Inferior parietal cortex (tissue), 1 donor: ENCODE results near the gene HMCN1.
"Not testable (repeated sequence)": the region's sequence is repeated elsewhere in the genome, so short reads cannot be mapped to it uniquely, and the experiment has no call there.

Source experiments
- DNase-seq: peaks from one replicate; pipeline ENCODE4 v3.0.0-alpha.2; 2016; ENCODE audit errors: extremely low spot score

Gene HMCN1

GRCh38 chr1:185849014-185849413 is 114.8 kb downstream of the HMCN1 start:
- no peak for DNase-seq

GRCh38 chr1:185850366-185850765 is 116.2 kb downstream of the HMCN1 start:
- DNase-seq = no peak

- DNase-seq = no peak
Observed at GRCh38 chr1:185853739-185854138, 119.5 kb downstream of the HMCN1 start.

- no peak for DNase-seq
Observed at GRCh38 chr1:185856482-185856881, 122.3 kb downstream of the HMCN1 start.

- no peak for DNase-seq
Observed at GRCh38 chr1:185857442-185857841, 123.3 kb downstream of the HMCN1 start.

- no peak for DNase-seq
Observed at GRCh38 chr1:185860311-185860710, 126.1 kb downstream of the HMCN1 start.

GRCh38 chr1:185860859-185861258 is 126.7 kb downstream of the HMCN1 start:
- no peak for DNase-seq

- no peak for DNase-seq
Observed at GRCh38 chr1:185861630-185862029, 127.4 kb downstream of the HMCN1 start.

- DNase-seq = no peak
Observed at GRCh38 chr1:185862235-185862634, 128.0 kb downstream of the HMCN1 start.

- DNase-seq = no peak
Observed at GRCh38 chr1:185864331-185864730, 130.1 kb downstream of the HMCN1 start.

GRCh38 chr1:185864889-185865517 is 130.8 kb downstream of the HMCN1 start:
- DNase-seq = no peak

GRCh38 chr1:185869590-185869989 is 135.4 kb downstream of the HMCN1 start:
- no peak for DNase-seq

GRCh38 chr1:185871627-185872150 is 137.5 kb downstream of the HMCN1 start:
- DNase-seq = no peak

GRCh38 chr1:185874246-185874645 is 140.1 kb downstream of the HMCN1 start:
- DNase-seq = no peak

GRCh38 chr1:185880330-185880729 is 146.1 kb downstream of the HMCN1 start:
- no peak for DNase-seq

- no peak for DNase-seq
Observed at GRCh38 chr1:185880779-185881333, 146.7 kb downstream of the HMCN1 start.

- DNase-seq = no peak
Observed at GRCh38 chr1:185886046-185886445, 151.9 kb downstream of the HMCN1 start.

- DNase-seq = no peak
Observed at GRCh38 chr1:185886671-185887070, 152.5 kb downstream of the HMCN1 start.

- DNase-seq = not testable (repeated sequence)
Observed at GRCh38 chr1:185892831-185893403, 158.7 kb downstream of the HMCN1 start.

- no peak for DNase-seq
Observed at GRCh38 chr1:185894791-185895190, 160.6 kb downstream of the HMCN1 start.

- DNase-seq = no peak
Observed at GRCh38 chr1:185895208-185895900, 161.2 kb downstream of the HMCN1 start.

- no peak for DNase-seq
Observed at GRCh38 chr1:185896863-185897262, 162.7 kb downstream of the HMCN1 start.

GRCh38 chr1:185906186-185906585 is 172.0 kb downstream of the HMCN1 start:
- no peak for DNase-seq
